Testis (tissue), 3 donors: Measurements from ENCODE around the gene PRLR. TPM values are rescaled to one million over a fixed set of nuclear protein-coding genes. Genes with fewer than 3 reads are reported as not detected.

Source experiments
- DNase-seq: peaks from one replicate; pipeline ENCODE4 v3.0.0-alpha.2; 2019
- H3K27ac ChIP-seq, 2 donors: fragments of 200-600 bp; sonication (generic); one replicate each; pipeline ENCODE4 v1.5.1; 2019
- H3K27me3 ChIP-seq: fragments of 200-600 bp; sonication (generic); one replicate; pipeline ENCODE4 v1.5.1; 2019
- H3K36me3 ChIP-seq: fragments of 200-600 bp; sonication (generic); one replicate; pipeline ENCODE4 v1.5.1; 2017; ENCODE audit warnings: low read depth; ENCODE audit errors: missing control alignments
- H3K4me1 ChIP-seq: fragments of 200-600 bp; sonication (generic); one replicate; pipeline ENCODE4 v1.5.1; 2019
- H3K4me3 ChIP-seq, 2 donors: fragments of 200-600 bp; sonication (generic); one replicate each; pipeline ENCODE4 v1.5.1; 2017 to 2019
- H3K9me3 ChIP-seq: fragments of 200-600 bp; sonication (generic); one replicate; pipeline ENCODE4 v1.5.1; 2017
- POLR2A ChIP-seq: fragments of 450-650 bp; IDR thresholded peaks from one replicate; pipeline ENCODE4 v1.6.1; 2017; ENCODE audit warnings: antibody characterized with exemption, mild to moderate bottlenecking, moderate library complexity
- WGBS, 2 donors: methylation state at CpG; one replicate each; pipeline ENCODE4 v1.1.5; 2018; 5-methylcytosine and 5-hydroxymethylcytosine counted together
- intact Hi-C: fragments of 100-400 bp; cut with DNase I; formaldehyde crosslinking; loops from one replicate; pipeline ENCODE4 v1.15.1; 2023; ENCODE audit warnings: low total_unique reads
- polyA plus RNA-seq: library from polyadenylated mRNA; stranded (reverse); fragments of 350-450 nt; fragmentation: Illumina TruSeq; extraction: RNeasy Lipid Tissue Mini Kit (QIAGEN cat#74804); gene quantifications from one replicate; pipeline ENCODE4 v1.2.3, GENCODE V29; 2014; ENCODE audit warnings: low read depth, low replicate concordance; ENCODE audit not compliant: insufficient read depth
- total RNA-seq, 2 donors: library from RNA; depleted of rRNA; stranded (reverse); fragments of >200 nt; gene quantifications; one replicate each; pipeline ENCODE4 v1.2.3, GENCODE V29; 2016
- TF ChIP-seq, protein P1 (sequence below), 3 experiments: fragments of 450-650 bp in 2 of 3; fragments of 200-600 bp in 1 of 3; sonication (generic) in 1 of 3; IDR thresholded peaks; one replicate each; pipeline ENCODE4 v1.5.1; 2016 to 2019; ENCODE audit warnings: antibody characterized with exemption in 3 of 3, mild to moderate bottlenecking in 2 of 3, moderate library complexity in 1 of 3

PRLR gene
- total and polyA plus RNA-seq, 3 donors from 2014 or later: 1.6 to 6.3 (median 2.2) TPM

DNA sequence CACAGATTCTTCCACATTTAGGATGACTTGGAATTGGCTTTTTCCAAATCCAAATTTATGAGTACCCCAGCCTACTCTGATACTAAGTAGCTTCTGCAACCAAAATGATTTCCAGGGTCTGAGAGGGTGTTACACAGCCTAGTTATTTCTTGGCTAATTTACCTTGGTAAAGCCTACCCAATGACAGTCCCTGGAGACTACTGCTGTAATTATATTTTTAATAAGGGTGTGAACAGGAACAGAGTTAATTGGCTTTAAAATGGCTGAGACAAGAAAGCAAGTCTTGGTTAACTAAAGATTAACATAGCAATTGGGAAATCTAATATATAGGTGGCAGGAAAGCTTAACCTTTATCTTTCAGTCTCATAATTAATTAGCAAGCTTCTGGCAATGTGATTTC lies 9.3 kb downstream of the PRLR start:
- TF ChIP-seq, protein P1, sequence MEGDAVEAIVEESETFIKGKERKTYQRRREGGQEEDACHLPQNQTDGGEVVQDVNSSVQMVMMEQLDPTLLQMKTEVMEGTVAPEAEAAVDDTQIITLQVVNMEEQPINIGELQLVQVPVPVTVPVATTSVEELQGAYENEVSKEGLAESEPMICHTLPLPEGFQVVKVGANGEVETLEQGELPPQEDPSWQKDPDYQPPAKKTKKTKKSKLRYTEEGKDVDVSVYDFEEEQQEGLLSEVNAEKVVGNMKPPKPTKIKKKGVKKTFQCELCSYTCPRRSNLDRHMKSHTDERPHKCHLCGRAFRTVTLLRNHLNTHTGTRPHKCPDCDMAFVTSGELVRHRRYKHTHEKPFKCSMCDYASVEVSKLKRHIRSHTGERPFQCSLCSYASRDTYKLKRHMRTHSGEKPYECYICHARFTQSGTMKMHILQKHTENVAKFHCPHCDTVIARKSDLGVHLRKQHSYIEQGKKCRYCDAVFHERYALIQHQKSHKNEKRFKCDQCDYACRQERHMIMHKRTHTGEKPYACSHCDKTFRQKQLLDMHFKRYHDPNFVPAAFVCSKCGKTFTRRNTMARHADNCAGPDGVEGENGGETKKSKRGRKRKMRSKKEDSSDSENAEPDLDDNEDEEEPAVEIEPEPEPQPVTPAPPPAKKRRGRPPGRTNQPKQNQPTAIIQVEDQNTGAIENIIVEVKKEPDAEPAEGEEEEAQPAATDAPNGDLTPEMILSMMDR (IDR thresholded peaks at IDR 0.05): no peak
- no peak for TF ChIP-seq POLR2A
- DNase-seq: no peak

DNA sequence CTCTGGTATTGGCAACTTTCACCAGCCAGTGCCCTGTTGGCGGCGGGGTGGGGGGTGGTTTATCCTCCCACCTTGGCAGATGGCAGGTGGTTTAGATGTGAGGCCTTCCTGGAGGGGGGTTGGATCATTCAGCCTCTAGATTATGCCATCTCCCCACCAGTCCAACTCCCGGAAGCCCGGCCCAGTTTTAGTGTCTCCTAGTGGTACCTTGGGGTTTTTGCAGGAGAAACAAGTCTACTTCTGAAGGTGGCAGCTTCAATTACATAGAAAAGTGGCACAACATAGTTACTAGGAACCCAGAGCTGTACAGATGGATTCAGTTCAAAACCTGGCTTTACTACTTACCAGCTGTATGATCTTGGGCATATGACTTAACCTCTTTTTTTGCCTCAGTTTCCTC lies 11.3 kb downstream of the PRLR start:
- no peaks in the 10 kb centered on the region for H3K36me3 ChIP-seq
- no peak for DNase-seq
- H3K9me3 ChIP-seq: no peaks in the 10 kb centered on the region
- intact Hi-C loops: no loop called here
- H3K27ac ChIP-seq: no peak overlapping the region
- H3K4me1 ChIP-seq: no peaks in the 10 kb centered on the region
- H3K27me3 ChIP-seq: no peaks in the 10 kb centered on the region
- WGBS, 2 donors: 94 to 100% methylated on average over 4 of the region's 4 CpGs
- TF ChIP-seq POLR2A: no peak
- TF ChIP-seq, protein P1 (IDR thresholded peaks at IDR 0.05): no peak
- H3K4me3 ChIP-seq: no peak overlapping the region

More for the DNA sequence above, 9.3 kb downstream of the PRLR start:
- no peak overlapping the region for H3K27ac ChIP-seq
- no peaks in the 10 kb centered on the region for H3K4me1 ChIP-seq
- no peak overlapping the region for H3K4me3 ChIP-seq
- H3K36me3 ChIP-seq: no peaks in the 10 kb centered on the region
- no peaks in the 10 kb centered on the region for H3K9me3 ChIP-seq
- intact Hi-C loops: no loop called here
- no peaks in the 10 kb centered on the region for H3K27me3 ChIP-seq

DNA sequence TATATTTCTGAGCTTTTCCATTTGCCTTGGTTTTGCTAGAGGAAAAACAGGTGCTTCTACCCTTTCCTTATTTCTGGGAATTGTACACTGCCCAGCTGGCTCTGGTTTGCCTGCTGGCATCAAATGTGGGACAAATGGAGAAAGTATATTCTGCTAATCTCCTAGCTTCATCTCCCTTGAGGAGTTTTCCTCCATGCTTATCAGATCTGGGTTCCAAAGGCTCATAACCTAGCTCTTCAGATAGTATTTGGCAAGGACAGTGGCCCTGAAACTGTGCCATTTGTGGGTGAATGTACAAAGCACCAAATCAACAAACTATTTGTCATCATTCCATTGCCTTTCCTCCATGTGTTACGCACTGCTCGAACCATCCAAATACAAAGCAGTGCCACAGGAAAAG lies 16.2 kb downstream of the PRLR start:
- no peaks in the 10 kb centered on the region for H3K36me3 ChIP-seq
- H3K4me3 ChIP-seq: no peak overlapping the region
- no peak overlapping the region for H3K27ac ChIP-seq
- H3K9me3 ChIP-seq: no peaks in the 10 kb centered on the region
- H3K27me3 ChIP-seq: no peaks in the 10 kb centered on the region
- intact Hi-C loops: no loop called here
- WGBS, 2 donors: 92 to 99% methylated on average over 2 of the region's 2 CpGs
- no peak for TF ChIP-seq POLR2A
- TF ChIP-seq, protein P1 (IDR thresholded peaks at IDR 0.05): no peak
- no peaks in the 10 kb centered on the region for H3K4me1 ChIP-seq
- DNase-seq: no peak

DNA sequence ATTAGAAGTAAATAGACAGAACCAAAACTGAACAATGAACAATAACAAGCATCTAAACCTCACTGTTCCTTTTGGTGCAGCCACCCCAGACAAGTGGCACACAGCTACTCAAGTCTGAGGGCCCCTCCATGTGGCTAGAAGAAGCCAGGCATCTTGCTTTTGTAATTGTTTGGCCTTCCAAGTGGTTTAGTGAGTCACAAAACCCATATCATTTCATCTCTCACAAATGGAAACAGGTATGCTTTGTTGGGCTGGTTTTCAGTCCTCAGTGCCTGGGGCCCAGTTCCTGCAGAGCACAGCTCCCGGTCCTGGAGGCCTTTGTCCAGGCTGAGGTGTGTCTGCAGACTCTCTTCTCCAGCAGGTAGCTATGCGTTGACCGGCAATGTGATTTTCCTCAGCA lies 16.7 kb downstream of the PRLR start:
- Histone ChIP-seq H3K9me3 (no peaks in the 10 kb centered on the region), H3K4me1 (no peaks in the 10 kb centered on the region), H3K4me3 (no peak overlapping the region), H3K27me3 (no peaks in the 10 kb centered on the region), H3K27ac (no peak overlapping the region), H3K36me3 (no peaks in the 10 kb centered on the region)
- DNase-seq: no peak
- 100% methylated on average over 3 of the region's 3 CpGs for WGBS, 2 donors
- intact Hi-C loops: no loop called here
- TF ChIP-seq POLR2A: no peak
- TF ChIP-seq, protein P1 (IDR thresholded peaks at IDR 0.05): no peak

DNA sequence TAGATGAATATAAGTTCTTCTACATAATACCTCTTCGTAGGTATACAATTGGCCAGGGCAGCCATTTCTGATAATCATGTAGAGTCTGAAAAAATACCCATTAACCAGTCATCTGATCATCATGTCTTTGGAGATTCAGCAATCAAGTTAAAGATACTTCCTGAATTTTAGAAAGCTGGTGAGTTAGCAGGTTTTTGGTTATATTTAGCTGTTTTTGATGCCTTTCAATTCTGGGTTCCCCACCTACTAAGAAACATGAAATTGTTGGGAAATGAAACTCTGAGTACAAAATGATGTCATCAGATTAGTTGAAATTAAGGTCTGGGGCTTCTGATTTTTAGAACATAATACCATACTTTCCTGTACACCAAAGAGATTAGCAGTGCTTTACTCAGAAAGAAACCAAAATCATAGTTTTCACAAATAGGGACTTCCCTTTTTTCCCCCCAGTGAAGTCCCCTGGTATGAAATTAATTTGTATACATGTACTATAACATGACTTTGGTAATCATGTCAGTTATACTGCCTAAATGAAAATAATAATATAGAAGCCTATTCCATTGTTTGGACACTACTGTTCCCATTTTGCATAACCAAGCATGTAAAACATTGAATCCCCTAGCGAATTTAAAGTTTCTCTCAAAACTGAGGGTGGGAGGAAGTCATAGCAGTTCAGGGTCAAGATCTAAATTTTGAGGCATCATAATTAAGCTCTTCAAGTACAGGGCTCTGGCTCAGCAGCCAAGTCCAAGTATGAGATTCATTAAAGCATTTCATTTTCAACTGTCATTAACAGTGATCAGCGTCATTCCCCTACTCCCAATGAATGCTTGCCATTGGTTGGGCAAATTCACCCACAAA lies 17.9 kb downstream of the PRLR start:
- WGBS, 2 donors: 44 to 59% methylated on average over 3 of the region's 3 CpGs
- Histone ChIP-seq H3K4me1 (no peaks in the 10 kb centered on the region), H3K27me3 (no peaks in the 10 kb centered on the region), H3K36me3 (no peaks in the 10 kb centered on the region), H3K27ac (no peak overlapping the region), H3K9me3 (no peaks in the 10 kb centered on the region), H3K4me3 (no peak overlapping the region)
- intact Hi-C loops: no loop called here
- no peak for DNase-seq
- TF ChIP-seq POLR2A: no peak
- TF ChIP-seq, protein P1 (IDR thresholded peaks at IDR 0.05): no peak
